Measurements from ENCODE around the gene MGAT3.

The MGAT3 gene

GRCh38 chr22:39473851-39474250 lies 17.0 kb downstream of the MGAT3 start:
- no peak for DNase-seq

- DNase-seq, result no peak
Measured at GRCh38 chr22:39474351-39475111, 17.7 kb downstream of the MGAT3 start.

- no peak for DNase-seq
Measured at GRCh38 chr22:39475337-39475736, 18.5 kb downstream of the MGAT3 start.

- DNase-seq, result no peak
Measured at GRCh38 chr22:39475902-39476301, 19.1 kb downstream of the MGAT3 start.

GRCh38 chr22:39476664-39477063 lies 19.9 kb downstream of the MGAT3 start:
- DNase-seq, result no peak

- no peak for DNase-seq
Measured at GRCh38 chr22:39477542-39477941, 20.7 kb downstream of the MGAT3 start.

- DNase-seq, result no peak
Measured at GRCh38 chr22:39478441-39478850, 21.6 kb downstream of the MGAT3 start.

GRCh38 chr22:39479254-39479653 lies 22.4 kb downstream of the MGAT3 start:
- no peak for DNase-seq

GRCh38 chr22:39480557-39480956 lies 23.7 kb downstream of the MGAT3 start:
- DNase-seq, result no peak

GRCh38 chr22:39481054-39481453 lies 24.2 kb downstream of the MGAT3 start:
- no peak for DNase-seq

GRCh38 chr22:39481595-39481994 lies 24.8 kb downstream of the MGAT3 start:
- DNase-seq, result no peak

- no peak for DNase-seq
Measured at GRCh38 chr22:39482768-39483167, 26.0 kb downstream of the MGAT3 start.

GRCh38 chr22:39486951-39487825 lies 30.4 kb downstream of the MGAT3 start:
- no peak for DNase-seq

- DNase-seq, result no peak
Measured at GRCh38 chr22:39487826-39488520, 31.2 kb downstream of the MGAT3 start.

GRCh38 chr22:39488563-39489083 lies 31.8 kb downstream of the MGAT3 start:
- DNase-seq, result no peak

GRCh38 chr22:39489094-39490068 lies 32.6 kb downstream of the MGAT3 start:
- no peak for DNase-seq

GRCh38 chr22:39490135-39490798 lies 33.5 kb downstream of the MGAT3 start:
- DNase-seq, result no peak

- DNase-seq, result no peak
Measured at GRCh38 chr22:39490966-39491680, 34.3 kb downstream of the MGAT3 start.

GRCh38 chr22:39491696-39492095 lies 34.9 kb downstream of the MGAT3 start:
- no peak for DNase-seq

- no peak for DNase-seq
Measured at GRCh38 chr22:39492186-39492585, 35.4 kb downstream of the MGAT3 start.

GRCh38 chr22:39493759-39494158 lies 36.9 kb downstream of the MGAT3 start:
- no peak for DNase-seq

All from GOT3 (cell line).